MCF 10A (cell line): ENCODE data around the gene CDK5RAP3. TPM values are rescaled to one million over a fixed set of nuclear protein-coding genes. Genes with fewer than 3 reads are reported as not detected.

Experiments used
- BruUV-seq: library from RNA; stranded (reverse); fragments of 400-500 nt; replicated peaks from 2 replicates; lab custom pipeline; 2021; lab: Mats Ljungman, UMichigan
- CTCF ChIA-PET: fragments of 300-600 bp; sonication (Branson Sonifier 250); formaldehyde crosslinking; extraction: SDS; loops from one replicate; lab custom pipeline; 2021; ENCODE audit warnings: antibody characterized with exemption, inconsistent platforms; lab: Yijun Ruan, JAX
- POLR2A ChIA-PET: fragments of 300-600, 350-650 bp; sonication (Branson Sonifier 250); formaldehyde crosslinking; extraction: SDS; loops from one replicate; lab custom pipeline; 2020; ENCODE audit warnings: antibody characterized with exemption, inconsistent platforms; lab: Yijun Ruan, JAX
- DNase-seq: peaks from one replicate; pipeline ENCODE4 v3.0.0-alpha.2; 2018; ENCODE audit not compliant: unreplicated experiment
- H3K27ac Mint-ChIP-seq: one replicate; pipeline ENCODE4 v1.8.0; 2022; ENCODE audit warnings: mild to moderate bottlenecking, low read depth, mixed read lengths; ENCODE audit not compliant: unreplicated experiment
- H3K27me3 Mint-ChIP-seq: one replicate; pipeline ENCODE4 v1.8.0; 2022; ENCODE audit warnings: mixed read lengths; ENCODE audit not compliant: insufficient read depth, unreplicated experiment
- H3K36me3 Mint-ChIP-seq: one replicate; pipeline ENCODE4 v1.8.0; 2022; ENCODE audit warnings: mild to moderate bottlenecking, moderate library complexity, mixed read lengths; ENCODE audit not compliant: insufficient read depth, unreplicated experiment
- H3K4me1 Mint-ChIP-seq: one replicate; pipeline ENCODE4 v1.8.0; 2022; ENCODE audit warnings: mixed read lengths; ENCODE audit not compliant: insufficient read depth, unreplicated experiment
- H3K4me3 Mint-ChIP-seq: one replicate; pipeline ENCODE4 v1.8.0; 2022; ENCODE audit warnings: mild to moderate bottlenecking, moderate library complexity, mixed read lengths; ENCODE audit not compliant: unreplicated experiment
- H3K9me3 Mint-ChIP-seq: one replicate; pipeline ENCODE4 v1.8.0; 2022; ENCODE audit warnings: mixed read lengths; ENCODE audit not compliant: unreplicated experiment
- CTCF ChIP-seq: fragments of 200-600 bp; IDR thresholded peaks from one replicate; pipeline ENCODE4 v1.8.0; 2022; ENCODE audit warnings: antibody characterized with exemption, mild to moderate bottlenecking; ENCODE audit not compliant: unreplicated experiment
- intact Hi-C: fragments of 100-400 bp; cut with micrococcal nuclease; formaldehyde crosslinking; loops from 2 replicates; pipeline ENCODE4 v1.14.1; 2022
- total RNA-seq: library from RNA; stranded (reverse); gene quantifications from 2 replicates; pipeline ENCODE4 v1.2.3, GENCODE V29; 2022

The CDK5RAP3 gene
- total RNA-seq, 1 experiment from 2014 or later, result 132 TPM

- no peak for TF ChIP-seq CTCF
- peaks cover 54% of the 10 kb centered on the region for H3K36me3 Mint-ChIP-seq
- peaks cover 12% of the 10 kb centered on the region for H3K4me1 Mint-ChIP-seq
- ChIA-PET CTCF (interaction anchor here (0.6 to 11.2 kb wide), 3 partner anchors 10 to 42 kb away, joined by 3 to 336 read pairs (median 9); partner anchors contain the start of gene PRR15L), POLR2A (interaction anchor here (0.7 to 9.4 kb wide), 3 partner anchors 20 to 78 kb away, joined by 3 to 256 read pairs (median 49); partner anchors contain the start of genes PRR15L and SP2)
- H3K9me3 Mint-ChIP-seq, result no peaks in the 10 kb centered on the region
- no peak overlapping the region for H3K4me3 Mint-ChIP-seq
- H3K27me3 Mint-ChIP-seq, result no peaks in the 10 kb centered on the region
- no TSS peak for BruUV-seq
- intact Hi-C loops, result no loop called here
- no peak overlapping the region for H3K27ac Mint-ChIP-seq
- DNase-seq, result no peak
These were observed 2.6 kb downstream of the CDK5RAP3 start for GRCh38 chr17:47973541-47973940.

- no peak for TF ChIP-seq CTCF
- ChIA-PET POLR2A (no interaction called here), CTCF (interaction anchor here (0.8 to 2.4 kb wide), 4 partner anchors 26 to 134 kb away, joined by 3 to 17 read pairs (median 8); partner anchors contain the start of gene SCRN2)
- Mint-ChIP-seq H3K4me3 (no peak overlapping the region), H3K4me1 (peaks cover 4% of the 10 kb centered on the region), H3K36me3 (peaks cover 66% of the 10 kb centered on the region), H3K27ac (no peak overlapping the region), H3K9me3 (no peaks in the 10 kb centered on the region), H3K27me3 (no peaks in the 10 kb centered on the region)
- BruUV-seq, result no TSS peak
- intact Hi-C loops, result no loop called here
- no peak for DNase-seq
These were observed 4.4 kb downstream of the CDK5RAP3 start for GRCh38 chr17:47975189-47975822.

- H3K4me1 Mint-ChIP-seq, result no peaks in the 10 kb centered on the region
- H3K27me3 Mint-ChIP-seq, result no peaks in the 10 kb centered on the region
- BruUV-seq, result no TSS peak
- no peak overlapping the region for H3K27ac Mint-ChIP-seq
- POLR2A ChIA-PET, result no interaction called here
- H3K4me3 Mint-ChIP-seq, result no peak overlapping the region
- DNase-seq, result no peak
- TF ChIP-seq CTCF, result no peak
- CTCF ChIA-PET, result interaction anchor here (0.8 to 2.4 kb wide), 4 partner anchors 27 to 135 kb away, joined by 3 to 17 read pairs (median 8); partner anchors contain the start of gene SCRN2
- H3K36me3 Mint-ChIP-seq, result peaks cover 64% of the 10 kb centered on the region
- no peaks in the 10 kb centered on the region for H3K9me3 Mint-ChIP-seq
- intact Hi-C loops, result no loop called here
These were observed 4.9 kb downstream of the CDK5RAP3 start for GRCh38 chr17:47975823-47976205.

GRCh38 chr17:47978324-47978723 lies 7.4 kb downstream of the CDK5RAP3 start:
- ChIA-PET POLR2A (interaction anchor here (1.5 kb wide), 1 partner anchor 40 kb away, joined by 5 read pairs; no protein-coding TSS in a partner anchor), CTCF (interaction anchor here (0.6 to 2.4 kb wide), 22 partner anchors 12 to 479 kb away, joined by 3 to 41 read pairs (median 6); no protein-coding TSS in a partner anchor)
- intact Hi-C loops, result loop anchor here (1.0 kb wide), 1 partner anchor 40 kb away; no protein-coding TSS in a partner anchor
- Mint-ChIP-seq H3K4me1 (no peaks in the 10 kb centered on the region), H3K9me3 (no peaks in the 10 kb centered on the region), H3K4me3 (no peak overlapping the region), H3K27ac (no peak overlapping the region), H3K36me3 (peaks cover 68% of the 10 kb centered on the region), H3K27me3 (no peaks in the 10 kb centered on the region)
- DNase-seq, result peak; percentile 47
- TF ChIP-seq CTCF, result peak; percentile 50
- BruUV-seq, result no TSS peak
